Skeletal muscle tissue (tissue), 4 donors: Measurements from ENCODE around the gene PHKB. TPM values are rescaled to one million over a fixed set of nuclear protein-coding genes. Genes with fewer than 3 reads are reported as not detected.

Experiments used
- H3K27ac ChIP-seq: one replicate; pipeline ENCODE4 v1.7.0; 2013; ENCODE audit warnings: mild to moderate bottlenecking, low read depth, low read length, inconsistent platforms
- H3K27me3 ChIP-seq, 3 donors: one replicate each; pipeline ENCODE4 v1.7.0; 2013; ENCODE audit warnings: low read length in 3 of 3; ENCODE audit not compliant: control insufficient read depth in 3 of 3, insufficient read depth in 3 of 3
- H3K36me3 ChIP-seq, 3 donors: one replicate each; pipeline ENCODE4 v1.7.0; 2013; ENCODE audit warnings: low read length in 3 of 3; ENCODE audit not compliant: control insufficient read depth in 3 of 3, insufficient read depth in 3 of 3
- H3K4me1 ChIP-seq, 3 donors: one replicate each; pipeline ENCODE4 v1.7.0; 2013; ENCODE audit warnings: low read length in 3 of 3, mild to moderate bottlenecking in 3 of 3; ENCODE audit not compliant: control insufficient read depth in 3 of 3, insufficient read depth in 3 of 3
- H3K4me3 ChIP-seq, 3 donors: one replicate each; pipeline ENCODE4 v1.7.0; 2013; ENCODE audit warnings: low read length in 3 of 3
- H3K9ac ChIP-seq, 3 donors: one replicate each; pipeline ENCODE4 v1.7.0; 2013; ENCODE audit warnings: low read length in 3 of 3, mild to moderate bottlenecking in 3 of 3, moderate library complexity in 2 of 3, low read depth in 1 of 3
- H3K9me3 ChIP-seq, 3 donors: one replicate each; pipeline ENCODE4 v1.7.0; 2013; ENCODE audit warnings: low read length in 3 of 3; ENCODE audit not compliant: control insufficient read depth in 3 of 3
- total RNA-seq: library from RNA; depleted of rRNA; stranded (reverse); fragments of >200 nt; gene quantifications from one replicate; pipeline ENCODE4 v1.2.3, GENCODE V29; 2014
- donor health status: Osteomylitis.

PHKB gene
- total RNA-seq, 1 donor from 2014 or later: 68.9 TPM

DNA sequence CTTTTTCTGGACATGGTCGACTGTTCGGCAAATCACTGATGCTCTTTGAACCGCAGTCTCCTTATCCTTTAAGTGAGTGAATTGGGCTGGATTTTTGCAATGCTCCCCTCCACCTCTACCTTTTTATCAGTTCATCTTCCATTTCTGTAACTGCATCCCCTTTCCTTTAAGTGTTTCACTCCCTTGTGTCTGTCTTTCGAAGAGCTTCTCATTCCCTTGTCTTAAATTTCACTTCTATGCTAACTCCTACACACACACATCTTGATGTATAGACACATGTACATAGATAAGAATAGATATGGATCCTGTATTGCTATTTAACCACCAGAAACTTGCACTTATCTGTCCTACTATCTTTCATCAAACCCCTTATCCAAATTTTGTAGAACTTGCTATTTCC lies 250.7 kb downstream of the PHKB start:
- H3K4me3 ChIP-seq: no peak overlapping the region
- no peaks in the 10 kb centered on the region for H3K36me3 ChIP-seq
- H3K9me3 ChIP-seq: no peaks in the 10 kb centered on the region
- no peak overlapping the region for H3K27ac ChIP-seq
- H3K27me3 ChIP-seq: no peaks in the 10 kb centered on the region
- no peaks in the 10 kb centered on the region for H3K4me1 ChIP-seq
- no peak overlapping the region for H3K9ac ChIP-seq

DNA sequence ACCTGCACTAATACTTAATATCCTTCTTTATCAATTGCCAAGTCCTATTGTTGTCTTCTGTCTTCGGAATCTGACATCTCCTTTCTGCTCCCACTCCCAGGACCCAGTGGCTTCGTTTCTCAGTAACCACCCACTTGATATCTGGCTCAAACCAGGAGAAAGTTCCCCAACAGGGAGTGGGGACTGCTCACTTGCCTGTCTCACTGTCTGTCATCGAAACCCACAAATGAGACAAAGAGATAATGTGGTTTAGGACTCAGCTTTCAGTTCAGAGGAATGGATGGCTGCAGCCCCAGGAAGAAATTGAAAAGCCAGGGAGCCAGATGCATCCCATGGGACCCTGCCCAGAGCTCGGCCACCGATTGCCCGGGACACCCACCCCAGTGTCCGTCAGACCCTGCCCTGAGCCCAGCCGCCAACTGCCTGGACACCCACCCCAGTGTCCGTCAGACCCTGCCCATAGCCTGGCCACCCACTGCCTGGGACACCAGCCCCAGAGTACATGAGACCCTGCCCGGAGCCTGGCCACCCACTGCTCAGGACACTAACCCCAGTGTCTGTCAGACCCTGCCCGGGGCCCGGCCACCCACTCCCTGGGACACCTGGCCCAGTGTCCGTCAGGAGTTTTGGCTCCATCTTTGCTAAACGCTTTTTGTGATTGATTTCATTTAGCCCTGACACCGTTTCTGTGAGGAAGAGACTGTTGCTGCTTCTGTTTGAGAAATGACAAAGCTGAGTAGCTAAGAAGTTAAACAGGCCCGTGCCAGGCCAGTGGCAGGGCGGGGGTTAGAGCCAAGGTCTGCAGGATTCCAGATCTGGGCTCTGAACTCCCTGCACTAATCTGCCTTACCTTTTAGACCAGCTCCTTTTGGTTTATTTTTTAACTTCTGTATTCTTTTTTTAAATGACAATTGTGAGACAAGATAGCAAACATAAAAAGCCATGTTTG lies 251.4 kb downstream of the PHKB start:
- Histone ChIP-seq H3K4me1 (no peaks in the 10 kb centered on the region), H3K9me3 (no peaks in the 10 kb centered on the region), H3K27me3 (no peaks in the 10 kb centered on the region), H3K9ac (no peak overlapping the region), H3K27ac (no peak overlapping the region), H3K36me3 (no peaks in the 10 kb centered on the region), H3K4me3 (no peak overlapping the region)

DNA sequence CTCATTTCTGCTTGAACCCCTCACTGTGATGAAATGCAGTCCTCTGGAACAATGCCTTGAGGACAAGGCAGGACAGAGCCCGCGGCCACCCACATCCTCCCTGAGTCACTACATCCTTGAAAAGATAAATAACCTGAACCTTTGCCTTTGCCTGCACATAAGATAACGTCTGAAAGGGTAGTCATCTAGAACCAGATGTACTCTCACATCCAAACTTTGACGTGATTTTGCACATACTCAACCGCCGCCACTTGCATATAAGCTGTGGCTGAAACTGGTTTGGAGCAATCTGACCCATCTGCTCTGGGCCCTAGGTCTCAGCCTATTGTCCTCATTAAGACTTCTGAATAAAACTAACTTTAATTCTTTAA lies 252.1 kb downstream of the PHKB start:
- Histone ChIP-seq H3K27me3 (peaks cover 0 to 2% (median 0%) of the 10 kb centered on the region in 3 donors), H3K4me1 (no peaks in the 10 kb centered on the region), H3K9ac (no peak overlapping the region), H3K9me3 (no peaks in the 10 kb centered on the region), H3K4me3 (no peak overlapping the region), H3K36me3 (no peaks in the 10 kb centered on the region), H3K27ac (no peak overlapping the region)

DNA sequence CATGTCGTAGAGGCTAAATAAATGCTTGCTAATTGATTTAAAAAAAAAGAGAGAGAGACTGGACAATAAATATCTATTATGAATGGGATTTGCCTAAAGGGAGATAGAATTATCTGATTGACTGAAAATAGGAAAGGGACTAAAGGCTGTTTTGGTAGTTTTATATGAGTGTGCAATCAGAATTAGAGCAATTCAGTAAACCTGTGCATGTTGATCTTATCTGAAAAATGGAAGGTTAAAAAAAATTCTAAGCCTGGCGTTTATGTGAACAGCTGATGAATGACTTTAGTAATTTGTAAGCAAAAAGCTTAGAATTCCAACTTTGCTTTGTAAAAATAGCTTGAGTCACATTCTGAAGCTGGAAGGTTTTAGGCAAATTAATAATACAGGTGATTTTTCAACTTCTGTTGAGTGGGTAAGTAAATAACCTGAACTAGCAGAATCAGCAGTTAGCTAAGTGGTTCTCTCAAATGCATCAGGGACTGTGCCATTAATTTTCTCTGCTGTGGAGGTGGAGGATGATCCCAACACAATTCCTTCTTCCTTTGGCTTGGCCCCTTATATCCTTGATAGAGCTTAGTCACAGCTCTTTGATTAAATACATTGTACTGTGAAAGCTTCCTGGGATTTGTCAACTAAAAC lies 254.4 kb downstream of the PHKB start:
- Histone ChIP-seq H3K9ac (no peak overlapping the region), H3K4me3 (no peak overlapping the region), H3K4me1 (no peaks in the 10 kb centered on the region), H3K9me3 (no peaks in the 10 kb centered on the region), H3K36me3 (no peaks in the 10 kb centered on the region), H3K27ac (no peak overlapping the region), H3K27me3 (peaks cover 0 to 3% (median 0%) of the 10 kb centered on the region in 3 donors)

DNA sequence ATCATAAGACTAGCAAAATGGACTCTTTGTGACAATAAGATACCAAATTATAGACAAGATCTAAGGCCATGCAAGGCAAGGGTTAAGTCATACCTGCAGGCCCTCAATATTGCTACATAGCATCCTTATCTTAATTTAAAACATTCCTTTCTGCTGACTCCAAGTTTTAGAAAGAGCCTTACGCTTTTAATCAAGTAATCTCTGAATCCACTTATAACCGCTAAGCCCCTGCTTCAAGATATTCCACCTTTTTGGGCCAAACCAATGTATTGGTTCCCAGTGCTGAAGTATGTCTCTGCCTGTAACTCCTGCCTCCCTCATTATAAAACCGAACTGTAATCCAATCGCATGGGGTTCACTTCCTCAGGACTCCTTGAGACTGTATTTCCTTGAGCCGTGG lies 255.4 kb downstream of the PHKB start:
- H3K4me1 ChIP-seq: no peaks in the 10 kb centered on the region
- peaks cover 0 to 3% (median 0%) of the 10 kb centered on the region in 3 donors for H3K27me3 ChIP-seq
- no peaks in the 10 kb centered on the region for H3K36me3 ChIP-seq
- no peak overlapping the region for H3K27ac ChIP-seq
- no peaks in the 10 kb centered on the region for H3K9me3 ChIP-seq
- no peak overlapping the region for H3K4me3 ChIP-seq
- no peak overlapping the region for H3K9ac ChIP-seq

DNA sequence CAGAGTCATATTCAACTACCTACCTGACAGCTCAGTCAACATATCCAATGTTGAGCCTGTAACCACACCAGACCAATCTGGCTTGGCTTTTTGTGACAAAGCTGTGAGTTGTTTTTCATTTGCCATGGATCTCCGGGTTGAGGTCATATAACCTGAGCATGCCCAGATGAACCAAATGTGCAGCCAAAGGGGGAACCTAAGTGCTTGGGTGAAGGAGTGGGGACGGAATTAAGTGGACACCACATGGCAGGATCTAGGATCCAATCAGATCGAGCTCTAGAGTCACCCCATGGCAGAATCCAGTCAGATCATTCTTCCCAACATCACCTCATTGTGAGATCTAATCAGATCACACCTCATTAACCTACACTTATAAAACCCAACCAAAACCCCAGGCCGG lies 258.6 kb downstream of the PHKB start:
- no peaks in the 10 kb centered on the region for H3K36me3 ChIP-seq

DNA sequence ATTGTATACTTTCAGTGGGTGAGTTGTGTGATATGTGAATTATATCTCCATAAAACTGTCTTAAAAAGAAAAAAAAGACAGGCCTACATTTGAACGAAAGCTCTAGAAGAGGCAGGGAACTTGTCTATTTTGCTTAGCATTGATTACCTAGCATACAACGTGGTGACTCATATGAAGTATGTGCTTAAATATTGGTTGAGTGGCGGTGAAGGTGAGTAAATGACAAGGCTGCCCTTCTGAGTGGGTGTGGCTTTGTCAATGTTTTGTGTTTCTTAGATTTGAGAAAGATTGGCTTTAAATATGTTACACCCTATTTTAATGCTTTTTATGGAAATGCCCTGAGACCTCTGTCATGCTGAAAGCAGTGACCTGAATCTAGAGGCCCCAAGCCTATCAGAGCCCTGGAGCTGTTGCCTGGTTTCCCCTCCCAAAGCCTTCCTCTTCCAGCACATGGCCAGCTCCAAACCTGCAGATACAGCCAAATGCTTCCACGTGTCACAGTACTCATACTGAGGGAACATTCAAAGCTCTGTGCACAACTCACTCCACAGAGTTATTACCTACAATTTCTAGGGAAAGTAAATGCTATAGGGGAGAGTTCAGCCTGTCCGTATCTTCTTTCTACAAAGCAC lies 260.0 kb downstream of the PHKB start:
- Histone ChIP-seq H3K27me3 (peaks cover 0 to 3% (median 0%) of the 10 kb centered on the region in 3 donors), H3K4me3 (no peak overlapping the region), H3K36me3 (no peaks in the 10 kb centered on the region), H3K9ac (no peak overlapping the region), H3K4me1 (no peaks in the 10 kb centered on the region), H3K27ac (no peak overlapping the region), H3K9me3 (no peaks in the 10 kb centered on the region)

More for the DNA sequence above, 258.6 kb downstream of the PHKB start:
- peaks cover 0 to 3% (median 0%) of the 10 kb centered on the region in 3 donors for H3K27me3 ChIP-seq
- H3K9ac ChIP-seq: no peak overlapping the region
- no peaks in the 10 kb centered on the region for H3K4me1 ChIP-seq
- no peaks in the 10 kb centered on the region for H3K9me3 ChIP-seq
- H3K4me3 ChIP-seq: no peak overlapping the region
- no peak overlapping the region for H3K27ac ChIP-seq

DNA sequence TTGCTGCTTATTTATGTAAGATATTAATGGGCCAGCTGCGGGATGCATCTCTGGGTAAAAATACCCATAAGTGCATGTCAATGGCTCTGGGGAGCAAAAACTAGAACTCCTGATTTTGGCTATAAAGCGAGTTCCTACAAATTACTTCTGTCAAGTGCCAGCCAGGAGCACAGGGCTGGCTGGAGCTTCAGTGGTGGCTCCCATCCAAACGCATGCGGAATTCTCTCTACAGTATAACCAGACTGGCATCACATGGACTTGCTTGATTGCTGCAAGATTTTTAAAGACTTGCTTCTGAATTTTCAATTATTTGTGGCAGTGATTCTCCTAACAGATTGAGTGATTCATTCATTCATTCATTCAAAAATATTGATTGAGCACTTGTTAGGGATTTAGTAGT lies 260.9 kb downstream of the PHKB start:
- Histone ChIP-seq H3K27ac (no peak overlapping the region), H3K9ac (no peak overlapping the region), H3K4me1 (no peaks in the 10 kb centered on the region), H3K9me3 (no peaks in the 10 kb centered on the region), H3K36me3 (no peaks in the 10 kb centered on the region), H3K27me3 (peaks cover 0 to 3% (median 0%) of the 10 kb centered on the region in 3 donors), H3K4me3 (no peak overlapping the region)

DNA sequence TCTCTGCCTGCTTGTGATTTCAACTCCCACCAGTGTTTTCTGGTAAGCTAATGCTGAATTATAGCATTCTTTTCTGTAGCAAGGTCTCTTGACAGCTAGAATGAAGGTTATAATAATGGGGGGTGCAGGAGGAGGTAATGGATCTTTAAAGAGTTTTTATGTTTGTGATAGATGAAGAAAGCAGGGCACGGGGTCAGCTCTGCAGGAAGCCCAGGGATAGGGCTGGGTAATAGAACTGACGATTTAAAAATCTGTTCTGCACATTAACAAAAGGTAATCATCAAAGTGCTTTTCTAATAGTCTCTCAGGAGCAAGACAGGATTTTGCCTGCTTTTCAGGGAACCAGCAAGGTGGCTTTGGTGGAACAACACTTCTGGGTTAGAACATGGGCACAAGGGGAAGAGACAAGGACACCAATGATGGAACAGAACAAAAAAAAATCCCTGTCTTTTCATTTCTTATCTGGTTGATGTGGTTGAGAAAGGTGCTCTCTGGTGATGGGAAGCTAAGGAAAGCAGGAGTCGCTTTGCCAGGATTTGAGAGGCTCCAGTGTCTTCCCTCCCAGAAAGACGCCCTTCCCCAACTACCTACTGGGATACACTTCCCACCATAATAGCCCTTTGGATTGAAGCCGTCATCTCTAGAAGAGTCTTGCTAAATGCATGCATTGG lies 263.1 kb downstream of the PHKB start:
- Histone ChIP-seq H3K4me1 (no peaks in the 10 kb centered on the region), H3K4me3 (no peak overlapping the region), H3K36me3 (no peaks in the 10 kb centered on the region), H3K9me3 (no peaks in the 10 kb centered on the region), H3K27me3 (no peaks in the 10 kb centered on the region), H3K27ac (no peak overlapping the region), H3K9ac (no peak overlapping the region)
